Measurements from ENCODE around the gene CLN3. TPM values are rescaled to one million over a fixed set of nuclear protein-coding genes. Genes with fewer than 3 reads are reported as not detected.
"Not testable (repeated sequence)": the region's sequence is repeated elsewhere in the genome, so short reads cannot be mapped to it uniquely, and the experiment has no call there.

Gene CLN3
- total RNA-seq, 1 donor from 2014 or later, result 43.9 TPM

DNA sequence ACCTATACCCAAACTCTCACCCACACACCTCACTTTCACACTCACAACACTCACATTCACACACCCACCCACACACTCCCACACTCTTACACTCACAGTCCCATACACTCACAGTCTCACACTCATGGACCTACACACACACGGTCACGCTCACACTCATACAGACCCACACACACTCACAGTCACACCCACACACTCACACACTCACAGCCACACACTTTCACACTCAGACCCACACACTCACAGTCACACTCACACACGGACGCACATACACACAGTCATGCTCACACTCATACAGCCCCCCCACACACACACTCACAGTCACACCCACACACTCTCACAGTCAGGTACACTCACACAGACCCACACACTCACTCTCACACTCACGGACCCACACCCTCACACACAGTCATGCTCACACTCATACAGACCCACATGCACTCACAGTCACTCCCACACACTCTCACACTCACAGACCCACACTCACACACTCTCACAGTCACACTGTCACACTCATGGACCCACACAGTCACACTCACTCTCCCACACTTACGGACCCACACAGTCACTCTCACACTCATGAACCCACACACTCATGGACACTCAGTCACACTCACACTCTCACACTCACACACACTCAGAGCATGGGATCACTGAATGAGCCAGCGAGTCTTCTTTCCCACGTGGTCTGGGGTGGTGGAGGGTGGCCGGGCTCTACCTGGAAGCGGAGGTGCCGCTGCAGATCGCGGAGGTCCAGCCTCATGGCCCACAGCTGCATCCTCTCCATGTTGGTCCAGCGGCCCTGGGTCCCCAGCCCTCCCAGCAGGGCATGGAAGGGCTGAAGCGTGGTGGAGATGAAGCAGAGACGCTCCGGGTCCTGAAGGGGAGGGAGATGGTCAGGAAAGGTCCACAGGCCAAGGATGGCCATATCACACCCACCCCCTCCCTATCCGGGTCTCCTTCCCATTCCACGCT lies 9.7 kb upstream of the CLN3 start:
- Mint-ChIP-seq H3K9me3 (ENCODE audit: low read depth) (no peaks in the 10 kb centered on the region), H3K27ac (no peak overlapping the region), H3K4me3 (ENCODE audit: low read depth) (no peak overlapping the region), H3K27me3 (peaks cover 22% of the 10 kb centered on the region), H3K36me3 (ENCODE audit: insufficient read depth) (no peaks in the 10 kb centered on the region), H3K4me1 (ENCODE audit: low read depth) (no peaks in the 10 kb centered on the region)
- DNase-seq (ENCODE audit: low spot score, unreplicated experiment), result no peak
- TF ChIP-seq, protein P1, sequence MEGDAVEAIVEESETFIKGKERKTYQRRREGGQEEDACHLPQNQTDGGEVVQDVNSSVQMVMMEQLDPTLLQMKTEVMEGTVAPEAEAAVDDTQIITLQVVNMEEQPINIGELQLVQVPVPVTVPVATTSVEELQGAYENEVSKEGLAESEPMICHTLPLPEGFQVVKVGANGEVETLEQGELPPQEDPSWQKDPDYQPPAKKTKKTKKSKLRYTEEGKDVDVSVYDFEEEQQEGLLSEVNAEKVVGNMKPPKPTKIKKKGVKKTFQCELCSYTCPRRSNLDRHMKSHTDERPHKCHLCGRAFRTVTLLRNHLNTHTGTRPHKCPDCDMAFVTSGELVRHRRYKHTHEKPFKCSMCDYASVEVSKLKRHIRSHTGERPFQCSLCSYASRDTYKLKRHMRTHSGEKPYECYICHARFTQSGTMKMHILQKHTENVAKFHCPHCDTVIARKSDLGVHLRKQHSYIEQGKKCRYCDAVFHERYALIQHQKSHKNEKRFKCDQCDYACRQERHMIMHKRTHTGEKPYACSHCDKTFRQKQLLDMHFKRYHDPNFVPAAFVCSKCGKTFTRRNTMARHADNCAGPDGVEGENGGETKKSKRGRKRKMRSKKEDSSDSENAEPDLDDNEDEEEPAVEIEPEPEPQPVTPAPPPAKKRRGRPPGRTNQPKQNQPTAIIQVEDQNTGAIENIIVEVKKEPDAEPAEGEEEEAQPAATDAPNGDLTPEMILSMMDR (IDR thresholded peaks at IDR 0.05; ENCODE audit: unreplicated experiment), result no peak

DNA sequence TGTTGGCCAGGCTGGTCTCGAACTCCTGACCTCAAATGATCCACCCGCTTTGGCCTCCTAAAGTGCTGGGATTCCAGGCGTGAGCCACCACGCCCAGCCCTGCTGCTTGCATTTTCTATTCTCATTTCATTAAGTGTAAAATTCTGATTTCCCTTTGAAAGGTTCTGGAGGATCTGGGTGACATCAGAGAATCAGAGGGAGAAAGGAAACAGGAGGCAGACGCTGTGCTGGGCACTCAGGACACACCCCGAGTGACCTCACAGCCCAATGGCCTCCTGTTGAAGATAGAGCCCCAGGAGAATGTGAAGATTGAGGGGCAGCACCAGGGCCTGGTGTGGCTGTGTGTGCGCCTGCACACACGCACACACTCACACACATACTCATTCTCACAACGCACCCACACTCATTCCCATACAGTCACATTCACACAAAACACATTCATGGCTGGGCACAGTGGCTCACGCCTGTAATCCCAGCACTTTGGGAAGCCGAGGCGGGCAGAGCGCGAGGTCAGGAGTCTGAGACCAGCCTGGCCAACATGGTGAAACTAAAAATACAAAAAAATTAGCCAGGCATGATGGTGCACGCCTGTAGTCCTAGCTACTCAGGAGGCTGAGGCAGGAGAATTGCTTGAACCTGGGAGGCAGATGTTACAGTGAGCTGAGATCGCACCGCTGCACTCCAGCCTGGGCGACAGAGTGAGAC lies 8.8 kb upstream of the CLN3 start:
- H3K4me1 Mint-ChIP-seq (ENCODE audit: low read depth); DNase-seq (ENCODE audit: low spot score, unreplicated experiment); H3K4me3 Mint-ChIP-seq (ENCODE audit: low read depth); H3K9me3 Mint-ChIP-seq (ENCODE audit: low read depth); H3K36me3 Mint-ChIP-seq (ENCODE audit: insufficient read depth): not testable (repeated sequence)
- Mint-ChIP-seq H3K27me3 (peaks cover 22% of the 10 kb centered on the region), H3K27ac (peak overlapping the region; percentile 49)

DNA sequence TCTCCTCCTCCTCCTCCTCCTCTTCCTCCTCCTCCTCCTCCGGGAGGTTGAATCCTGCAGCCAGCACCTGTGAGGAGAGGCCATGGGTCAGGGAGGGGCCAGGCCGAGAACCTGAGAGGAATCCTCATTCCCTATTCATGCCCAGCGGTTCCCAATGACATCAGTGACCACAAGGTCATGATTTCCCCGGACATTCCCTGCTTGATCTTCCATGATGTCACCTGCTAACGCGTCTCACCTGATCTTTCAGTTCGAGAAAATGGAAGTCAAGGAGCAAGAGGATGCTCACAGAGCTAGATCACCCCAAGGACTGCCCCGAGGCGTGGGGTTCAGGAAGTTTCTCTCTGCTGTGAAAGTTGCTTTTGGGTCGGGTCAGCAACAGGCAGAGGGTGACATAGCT lies 8.0 kb upstream of the CLN3 start:
- Mint-ChIP-seq H3K27ac (no peak overlapping the region), H3K4me1 (ENCODE audit: low read depth) (no peaks in the 10 kb centered on the region), H3K4me3 (ENCODE audit: low read depth) (no peak overlapping the region), H3K36me3 (ENCODE audit: insufficient read depth) (no peaks in the 10 kb centered on the region), H3K27me3 (peaks cover 27% of the 10 kb centered on the region), H3K9me3 (ENCODE audit: low read depth) (no peaks in the 10 kb centered on the region)
- TF ChIP-seq, protein P1 (IDR thresholded peaks at IDR 0.05; ENCODE audit: unreplicated experiment), result no peak
- no peak for DNase-seq (ENCODE audit: low spot score, unreplicated experiment)

DNA sequence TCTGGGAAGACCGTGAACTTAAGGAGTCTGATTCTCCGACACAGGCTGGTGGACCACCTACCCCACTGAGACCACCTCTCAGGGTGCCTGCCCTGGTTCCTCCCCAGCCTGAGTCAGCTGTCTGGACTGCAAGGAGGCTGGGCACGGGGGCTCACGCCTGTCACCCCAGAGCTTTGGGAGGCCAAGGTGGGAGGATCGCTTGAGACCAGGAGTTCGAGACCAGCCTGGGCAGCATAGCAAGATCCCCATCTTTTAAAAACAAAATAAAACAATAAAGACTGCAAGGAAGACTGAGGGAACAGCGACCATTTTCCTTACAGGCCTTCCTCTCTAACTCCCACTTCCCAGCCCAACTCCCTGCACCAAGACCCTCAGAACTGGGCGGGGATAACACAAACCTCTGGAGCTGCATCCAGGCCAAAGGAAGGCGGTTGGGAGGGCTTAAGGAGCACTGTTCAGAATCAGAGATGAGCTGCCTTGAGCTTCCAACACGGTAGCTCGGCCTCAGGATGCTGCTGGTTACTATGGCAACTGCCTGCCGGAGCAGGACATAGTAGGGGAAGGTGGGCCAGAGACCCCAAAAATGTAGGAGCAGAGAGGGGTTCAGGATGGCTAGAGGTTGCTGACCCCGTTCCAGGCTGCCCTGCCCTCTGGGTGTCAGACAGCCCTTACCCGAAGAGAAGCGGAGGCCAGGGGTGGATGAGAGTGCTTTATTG lies 7.0 kb upstream of the CLN3 start:
- no peak for DNase-seq (ENCODE audit: low spot score, unreplicated experiment)
- no peak overlapping the region for H3K4me3 Mint-ChIP-seq (ENCODE audit: low read depth)
- TF ChIP-seq, protein P1 (IDR thresholded peaks at IDR 0.05; ENCODE audit: unreplicated experiment), result no peak
- no peaks in the 10 kb centered on the region for H3K9me3 Mint-ChIP-seq (ENCODE audit: low read depth)
- H3K36me3 Mint-ChIP-seq (ENCODE audit: insufficient read depth), result no peaks in the 10 kb centered on the region
- peaks cover 28% of the 10 kb centered on the region for H3K27me3 Mint-ChIP-seq
- H3K27ac Mint-ChIP-seq, result no peak overlapping the region
- H3K4me1 Mint-ChIP-seq (ENCODE audit: low read depth), result no peaks in the 10 kb centered on the region

DNA sequence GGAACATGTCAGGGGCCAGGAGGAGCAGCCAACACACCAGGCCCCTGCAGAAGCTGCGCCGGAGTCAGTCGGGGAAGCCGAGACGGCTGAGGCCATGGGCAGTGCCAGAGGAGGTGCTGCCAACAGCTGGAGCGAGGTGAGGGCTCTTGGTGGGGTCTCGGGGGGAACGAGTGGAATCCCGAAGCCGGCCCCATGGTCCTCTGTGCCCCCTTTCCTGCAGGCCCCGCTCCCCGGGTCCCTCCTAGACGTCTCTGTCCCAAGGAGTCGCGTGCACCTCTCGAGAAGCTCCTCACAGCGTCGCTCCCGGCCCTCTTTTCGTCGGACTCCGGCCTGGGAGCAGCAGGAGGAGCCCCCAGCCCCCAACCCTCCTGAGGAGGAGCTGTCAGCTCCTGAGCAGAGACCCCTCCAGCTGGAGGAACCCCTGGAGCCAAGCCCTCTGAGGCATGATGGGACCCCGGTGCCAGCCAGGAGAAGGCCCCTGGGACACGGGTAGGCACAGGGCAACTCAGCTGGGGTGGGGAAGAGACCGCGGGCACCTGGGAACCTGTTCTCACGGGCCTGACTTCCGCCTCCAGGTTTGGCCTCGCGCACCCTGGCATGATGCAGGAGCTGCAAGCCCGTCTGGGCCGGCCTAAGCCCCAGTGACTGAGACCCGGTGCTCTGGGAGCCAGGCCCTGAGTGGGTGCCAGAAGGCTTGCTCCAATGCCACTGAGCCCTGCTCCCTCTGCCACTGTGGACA lies 6.2 kb upstream of the CLN3 start:
- H3K4me1 Mint-ChIP-seq (ENCODE audit: low read depth), result no peaks in the 10 kb centered on the region
- no peak for DNase-seq (ENCODE audit: low spot score, unreplicated experiment)
- no peaks in the 10 kb centered on the region for H3K9me3 Mint-ChIP-seq (ENCODE audit: low read depth)
- H3K36me3 Mint-ChIP-seq (ENCODE audit: insufficient read depth), result no peaks in the 10 kb centered on the region
- peaks cover 28% of the 10 kb centered on the region for H3K27me3 Mint-ChIP-seq
- TF ChIP-seq, protein P1 (IDR thresholded peaks at IDR 0.05; ENCODE audit: unreplicated experiment), result no peak
- no peak overlapping the region for H3K27ac Mint-ChIP-seq
- H3K4me3 Mint-ChIP-seq (ENCODE audit: low read depth), result no peak overlapping the region

Measured in progenitor cell of endocrine pancreas (in vitro differentiated cells).